Endometrial microvascular endothelial cells (primary cell): ENCODE measurements around the gene NOD1. TPM values are rescaled to one million over a fixed set of nuclear protein-coding genes. Genes with fewer than 3 reads are reported as not detected.
"Not testable (repeated sequence)": the region's sequence is repeated elsewhere in the genome, so short reads cannot be mapped to it uniquely, and the experiment has no call there.

Experiments used
- in situ Hi-C: cut with HindIII; loops from 2 replicates; pipeline ENCODE4 v1.10.0; 2017; ENCODE audit warnings: low sequenced_read_pairs, low pct_unique_long_range_greater_than_20kb; ENCODE audit errors: inconsistent ontology term
- total RNA-seq: library from RNA; depleted of rRNA; stranded (reverse); fragments of >200 nt; gene quantifications from one replicate; pipeline ENCODE4 v1.2.3, GENCODE V29; 2015; ENCODE audit errors: inconsistent ontology term

The NOD1 gene
- total RNA-seq, 1 donor from 2014 or later = 14.1 TPM

DNA sequence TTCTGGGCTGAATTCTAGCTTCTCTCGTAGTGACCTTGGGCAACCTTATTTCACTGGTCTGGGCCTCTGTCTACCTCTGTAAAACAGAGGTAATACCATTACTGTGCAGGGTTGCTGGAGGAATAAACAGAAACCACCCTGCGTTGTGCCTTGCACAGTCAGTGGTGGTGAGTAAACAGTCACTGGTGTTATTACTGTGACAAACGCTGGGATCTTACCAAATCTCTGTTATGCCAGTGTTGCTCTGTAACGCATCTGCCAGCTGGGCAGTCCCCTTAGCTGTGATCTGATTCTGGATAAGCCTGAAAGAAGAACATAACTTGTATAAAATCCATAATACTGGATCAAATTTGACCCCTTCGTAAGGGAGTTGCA lies 49.4 kb downstream of the NOD1 start:
- in situ Hi-C loops = no loop called here

- in situ Hi-C loops = no loop called here
Observed at GRCh38 chr7:30428246-30429155, 50.1 kb downstream of the NOD1 start.

GRCh38 chr7:30427296-30428070 lies 51.1 kb downstream of the NOD1 start:
- in situ Hi-C loops = no loop called here

GRCh38 chr7:30424506-30424905 lies 54.1 kb downstream of the NOD1 start:
- in situ Hi-C loops = no loop called here

GRCh38 chr7:30423788-30424505 lies 54.6 kb downstream of the NOD1 start:
- in situ Hi-C loops = no loop called here

DNA sequence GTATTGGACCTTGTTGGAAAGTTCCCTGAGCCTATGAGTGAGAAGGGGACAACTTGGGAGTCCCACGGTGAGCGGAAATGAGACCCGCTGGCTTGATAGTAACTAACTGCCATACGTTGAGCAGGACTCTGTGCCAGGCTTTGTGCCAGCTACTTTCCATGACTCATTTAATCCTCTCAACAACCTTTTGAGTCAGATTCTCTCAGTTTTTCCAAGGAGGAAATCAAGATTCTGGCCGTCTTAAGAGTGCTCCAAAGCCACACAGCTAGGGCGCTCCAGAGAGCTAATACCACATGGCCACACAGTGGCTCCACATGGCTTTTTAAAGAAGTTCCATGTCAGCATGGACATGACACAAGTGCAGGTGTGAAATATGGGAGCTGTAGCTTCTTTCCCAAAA lies 55.7 kb downstream of the NOD1 start:
- in situ Hi-C loops = no loop called here

DNA sequence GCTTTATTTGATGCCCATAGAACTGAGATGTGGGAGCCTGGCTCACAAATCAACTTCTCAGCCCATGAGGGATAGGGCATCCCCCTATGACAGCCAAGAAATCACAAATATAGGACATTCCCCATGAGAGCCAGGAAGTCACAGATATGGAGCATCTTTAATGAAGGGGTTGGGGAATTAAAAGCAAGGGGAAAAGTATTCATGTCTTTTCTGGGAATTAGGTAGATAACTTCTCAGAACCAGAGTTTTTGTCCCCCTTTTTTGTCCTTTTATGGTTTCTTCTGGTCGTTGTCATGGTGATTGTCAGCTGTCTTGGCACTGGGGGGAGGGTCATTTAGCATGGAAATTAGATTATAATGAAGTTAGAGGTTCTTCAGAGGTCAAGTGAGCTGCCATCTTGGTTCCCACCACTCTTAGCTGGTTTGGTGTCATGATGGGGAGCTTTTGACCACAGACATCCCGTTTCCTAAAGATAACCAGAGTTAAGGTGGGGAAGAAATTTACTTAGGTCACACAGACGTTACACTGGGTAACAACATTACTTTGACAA lies 56.9 kb downstream of the NOD1 start:
- in situ Hi-C loops = no loop called here

- in situ Hi-C loops = no loop called here
Observed at GRCh38 chr7:30420662-30421061, 57.9 kb downstream of the NOD1 start.

DNA sequence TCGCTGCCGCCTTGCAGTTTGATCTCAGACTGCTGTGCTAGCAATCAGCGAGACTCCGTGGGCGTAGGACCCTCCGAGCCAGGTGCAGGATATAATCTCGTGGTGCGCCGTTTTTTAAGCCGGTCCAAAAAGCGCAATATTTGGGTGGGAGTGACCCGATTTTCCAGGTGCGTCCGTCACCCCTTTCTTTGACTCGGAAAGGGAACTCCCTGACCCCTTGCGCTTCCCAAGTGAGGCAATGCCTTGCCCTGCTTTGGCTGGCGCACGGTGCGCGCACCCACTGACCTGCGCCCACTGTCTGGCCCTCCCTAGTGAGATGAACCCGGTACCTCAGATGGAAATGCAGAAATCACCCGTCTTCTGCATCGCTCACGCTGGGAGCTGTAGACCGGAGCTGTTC lies 58.5 kb downstream of the NOD1 start:
- in situ Hi-C loops = not testable (repeated sequence)

DNA sequence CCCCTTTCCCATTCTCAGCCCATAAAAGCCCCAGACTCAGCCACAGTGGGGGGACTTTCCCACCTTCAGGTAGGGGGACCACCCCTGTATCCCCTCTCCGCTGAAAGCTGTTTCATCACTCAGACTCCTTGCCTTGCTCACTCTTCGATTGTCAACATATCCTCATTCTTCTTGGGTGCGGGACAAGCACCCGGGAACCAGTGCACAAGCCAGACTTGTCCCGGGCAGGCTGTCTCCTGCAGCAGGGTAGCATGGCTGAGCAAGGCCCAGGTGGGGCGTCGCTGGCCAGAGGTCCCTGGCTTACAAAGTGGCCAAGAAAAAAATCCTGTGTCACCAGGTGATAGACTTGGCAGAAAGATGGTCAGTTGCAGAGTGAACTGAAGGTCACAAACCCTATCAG lies 64.7 kb downstream of the NOD1 start:
- in situ Hi-C loops = no loop called here

- in situ Hi-C loops = no loop called here
Observed at GRCh38 chr7:30412782-30413504, 65.6 kb downstream of the NOD1 start.

DNA sequence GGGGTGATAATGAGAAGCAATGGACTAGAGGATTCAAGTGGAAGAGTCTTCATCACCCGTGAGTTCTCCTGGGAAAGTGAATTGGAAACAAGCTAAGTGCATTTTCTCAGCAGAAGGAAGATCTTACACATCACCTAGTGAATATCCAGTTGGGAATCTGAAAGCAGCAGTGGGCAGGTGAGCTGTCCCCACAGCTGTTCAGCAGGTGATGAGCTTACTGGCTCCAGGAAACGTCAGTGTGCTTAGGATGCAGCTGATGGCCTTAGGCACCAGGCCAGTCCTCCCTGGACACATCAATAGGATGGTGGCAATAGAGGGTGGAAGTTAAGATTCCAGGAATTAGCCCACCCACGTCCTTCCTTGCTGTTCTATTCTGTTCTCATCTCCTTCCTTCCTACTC lies 66.7 kb downstream of the NOD1 start:
- in situ Hi-C loops = no loop called here

DNA sequence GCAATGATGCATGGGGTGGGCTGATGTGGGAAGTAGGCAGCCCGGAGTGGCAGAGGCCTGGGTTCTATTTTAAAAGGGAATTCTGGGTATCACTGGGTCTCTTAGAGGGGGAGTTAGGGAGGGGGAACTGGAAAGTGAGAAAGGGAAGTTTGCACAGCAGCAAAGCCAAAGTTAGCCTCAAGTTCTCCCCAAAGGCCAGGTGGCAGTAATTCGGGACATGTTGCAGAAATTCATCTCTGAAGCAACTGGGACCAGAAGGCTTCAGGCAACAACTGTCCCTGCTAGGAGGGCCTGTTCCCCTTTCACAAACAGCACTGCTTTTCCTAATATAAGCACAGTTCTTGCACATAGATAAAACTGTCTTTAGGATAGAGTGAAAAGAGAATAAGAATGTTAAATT lies 67.4 kb downstream of the NOD1 start:
- in situ Hi-C loops = no loop called here

DNA sequence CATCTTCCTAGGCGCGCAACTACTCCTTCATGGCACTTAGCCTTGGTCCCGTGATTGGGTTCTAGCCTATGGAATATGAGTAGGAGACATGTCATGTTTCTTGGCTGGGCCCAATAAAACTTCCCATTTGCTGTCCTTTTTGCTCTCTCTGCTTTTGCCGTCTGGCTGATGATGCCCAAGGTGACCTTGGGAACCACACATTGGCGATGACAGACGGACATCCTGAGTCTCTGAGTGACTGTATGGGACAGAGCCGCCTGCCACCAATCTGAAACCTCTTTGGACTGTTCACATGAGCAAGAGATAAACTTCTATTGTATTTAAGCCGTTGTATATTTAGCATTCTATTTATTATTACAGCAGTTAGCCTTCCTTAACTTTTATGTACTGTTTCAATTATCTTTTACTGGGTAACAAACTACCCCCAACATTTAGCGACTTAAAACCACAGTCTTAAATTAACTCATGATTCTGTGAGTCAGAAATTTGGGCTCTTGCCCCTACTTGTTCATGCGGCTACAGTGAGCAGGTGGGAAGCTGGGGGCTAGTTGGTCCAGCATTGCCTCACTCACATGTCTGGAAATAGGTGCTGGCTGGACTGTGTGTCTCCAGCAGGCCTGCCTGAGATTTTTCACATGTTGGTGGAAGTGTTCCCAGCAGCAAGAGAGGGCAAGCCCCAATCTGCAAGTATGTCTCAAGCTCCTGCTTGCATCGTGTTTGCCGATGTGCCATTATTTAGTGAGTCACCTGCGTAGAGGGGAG lies 71.7 kb downstream of the NOD1 start:
- in situ Hi-C loops = no loop called here

DNA sequence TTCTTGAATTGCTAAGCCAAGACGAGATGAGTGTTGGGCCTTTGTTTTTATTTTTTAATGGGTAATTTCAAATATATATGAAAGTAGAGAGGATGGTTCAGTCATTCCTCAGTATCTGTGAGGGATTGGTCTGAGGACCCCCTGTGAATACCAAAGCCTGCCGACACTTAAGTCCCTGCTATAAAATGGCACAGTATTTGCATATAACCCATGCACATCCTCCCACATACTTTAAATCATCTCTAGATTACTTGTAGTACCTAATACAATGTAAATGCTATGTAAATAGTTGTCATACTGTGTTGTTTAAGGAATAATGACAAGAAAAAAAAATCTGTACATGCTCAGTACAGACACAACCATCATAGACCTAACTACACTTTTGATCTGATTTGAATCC lies 73.4 kb downstream of the NOD1 start:
- in situ Hi-C loops = no loop called here

DNA sequence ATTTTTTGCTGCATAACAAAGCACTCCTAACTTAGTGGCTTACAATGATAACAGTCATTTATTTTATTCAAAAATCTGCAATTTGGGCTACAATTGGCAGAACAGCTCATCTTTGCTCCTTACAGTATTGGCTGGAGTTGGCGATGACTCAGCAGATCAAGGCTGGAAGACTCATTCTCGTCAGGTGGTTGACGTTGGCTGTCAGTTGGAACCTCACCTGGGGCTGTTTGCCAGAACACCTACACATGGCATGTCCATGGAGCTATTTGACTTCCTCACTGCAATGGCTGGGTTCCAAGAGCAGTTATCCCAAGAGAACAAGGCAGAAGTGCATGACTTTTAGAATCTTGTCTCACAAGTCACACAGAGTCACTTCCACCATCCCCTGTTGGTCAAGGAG lies 75.1 kb downstream of the NOD1 start:
- in situ Hi-C loops = no loop called here

GRCh38 chr7:30396389-30396788 lies 82.2 kb downstream of the NOD1 start:
- in situ Hi-C loops = no loop called here

GRCh38 chr7:30395676-30396075 lies 82.9 kb downstream of the NOD1 start:
- in situ Hi-C loops = no loop called here
